Liver (tissue), 9 donors: ENCODE results near the gene ABHD14A. TPM values are rescaled to one million over a fixed set of nuclear protein-coding genes. Genes with fewer than 3 reads are reported as not detected.

Source experiments
- DNase-seq: peaks from one replicate; pipeline ENCODE4 v3.0.0-alpha.2; 2017; ENCODE audit warnings: low spot score
- H3K27ac ChIP-seq, 2 donors: one replicate each; pipeline ENCODE4 v1.7.0; 2013; ENCODE audit warnings: inconsistent platforms in 2 of 2, low read length in 2 of 2, control low read depth in 1 of 2, low read depth in 1 of 2, mild to moderate bottlenecking in 1 of 2
- H3K27me3 ChIP-seq, 4 donors: one replicate each; pipeline versions ENCODE4 v1.6.1 to v1.7.0; 2013; ENCODE audit warnings: low read length in 3 of 4, inconsistent platforms in 1 of 4, mild to moderate bottlenecking in 1 of 4, moderate library complexity in 1 of 4; ENCODE audit not compliant: control insufficient read depth in 4 of 4, insufficient read depth in 4 of 4
- H3K36me3 ChIP-seq, 4 donors: one replicate each; pipeline versions ENCODE4 v1.6.1 to v1.7.0; 2013; ENCODE audit warnings: low read length in 3 of 4, mild to moderate bottlenecking in 3 of 4, low read depth in 1 of 4, moderate library complexity in 1 of 4; ENCODE audit not compliant: control insufficient read depth in 4 of 4, insufficient read depth in 3 of 4
- H3K4me1 ChIP-seq, 4 donors: one replicate each; pipeline versions ENCODE4 v1.6.1 to v1.7.0; 2013; ENCODE audit warnings: low read length in 3 of 4, mild to moderate bottlenecking in 3 of 4, moderate library complexity in 1 of 4; ENCODE audit not compliant: control insufficient read depth in 4 of 4, insufficient read depth in 4 of 4
- H3K4me3 ChIP-seq, 3 donors: one replicate each; pipeline versions ENCODE4 v1.6.1 to v1.7.0; 2013; ENCODE audit warnings: low read length in 3 of 3, control low read depth in 1 of 3, low read depth in 1 of 3, mild to moderate bottlenecking in 1 of 3
- H3K9ac ChIP-seq, 2 donors: one replicate each; pipeline ENCODE4 v1.7.0; 2013; ENCODE audit warnings: low read length in 2 of 2, mild to moderate bottlenecking in 2 of 2, moderate library complexity in 2 of 2, control low read depth in 1 of 2, low read depth in 1 of 2
- H3K9me3 ChIP-seq, 4 donors: one replicate each; pipeline versions ENCODE4 v1.6.1 to v1.7.0; 2013; ENCODE audit warnings: low read length in 3 of 4; ENCODE audit not compliant: control insufficient read depth in 4 of 4
- EGR1 ChIP-seq, 2 donors: IDR thresholded peaks; 2 replicates each; pipeline ENCODE4 v1.6.1; 2016 to 2018; ENCODE audit warnings: antibody characterized with exemption in 2 of 2, low read depth in 2 of 2
- FOXA1 ChIP-seq: IDR thresholded peaks from 2 replicates; pipeline ENCODE4 v1.6.1; 2016; ENCODE audit warnings: antibody characterized with exemption
- FOXA2 ChIP-seq: IDR thresholded peaks from 2 replicates; pipeline ENCODE4 v1.6.1; 2016; ENCODE audit warnings: antibody characterized with exemption
- GABPA ChIP-seq, 2 donors: IDR thresholded peaks in 1 of 2; conservative IDR thresholded peaks in 1 of 2; 2 replicates each; pipeline ENCODE4 v1.6.1; 2016; ENCODE audit warnings: antibody characterized with exemption in 2 of 2, mild to moderate bottlenecking in 1 of 2, moderate library complexity in 1 of 2
- HNF4A ChIP-seq, 2 donors: conservative IDR thresholded peaks; 2 replicates each; pipeline ENCODE4 v1.6.1; 2016; ENCODE audit warnings: antibody characterized with exemption in 2 of 2, mild to moderate bottlenecking in 2 of 2
- HNF4G ChIP-seq: IDR thresholded peaks from 2 replicates; pipeline ENCODE4 v1.6.1; 2016; ENCODE audit warnings: antibody characterized with exemption
- JUND ChIP-seq, 2 donors: IDR thresholded peaks; 2 replicates each; pipeline ENCODE4 v1.6.1; 2016; ENCODE audit warnings: antibody characterized with exemption in 2 of 2
- MAX ChIP-seq: IDR thresholded peaks from 2 replicates; pipeline ENCODE4 v1.6.1; 2016; ENCODE audit warnings: antibody characterized with exemption
- NR2F2 ChIP-seq: IDR thresholded peaks from 2 replicates; pipeline ENCODE4 v1.6.1; 2016; ENCODE audit warnings: antibody characterized with exemption
- RAD21 ChIP-seq, 2 donors: IDR thresholded peaks; 2 replicates each; pipeline ENCODE4 v1.6.1; 2016; ENCODE audit warnings: antibody characterized with exemption in 2 of 2, mild to moderate bottlenecking in 2 of 2
- REST ChIP-seq: IDR thresholded peaks from 2 replicates; pipeline ENCODE4 v1.6.1; 2016; ENCODE audit warnings: antibody characterized with exemption, mild to moderate bottlenecking
- RXRA ChIP-seq, 2 donors: IDR thresholded peaks; 2 replicates each; pipeline ENCODE4 v1.6.1; 2017 to 2018; ENCODE audit warnings: antibody characterized with exemption in 2 of 2, mild to moderate bottlenecking in 1 of 2
- TAF1 ChIP-seq: conservative IDR thresholded peaks from 2 replicates; pipeline ENCODE4 v1.6.1; 2016; ENCODE audit warnings: antibody characterized with exemption, mild to moderate bottlenecking
- YY1 ChIP-seq: IDR thresholded peaks from 2 replicates; pipeline ENCODE4 v1.6.1; 2016; ENCODE audit warnings: antibody characterized with exemption, mild to moderate bottlenecking
- WGBS: extraction: QIAGEN DNeasy Blood & Tissue Kit; methylation state at CpG from one replicate; pipeline ENCODE4 v1.1.7; 2013; 5-methylcytosine and 5-hydroxymethylcytosine counted together
- polyA plus RNA-seq, 2 donors: library from polyadenylated mRNA; stranded (reverse) in 1 of 2; unstranded in 1 of 2; fragments of 200-250 nt in 1 of 2; fragments of >200 nt in 1 of 2; fragmentation: Nextera tagmentation in 1 of 2; extraction: Ambion mirVana in 1 of 2; gene quantifications; one replicate each; pipeline versions ENCODE4 v1.2.1 to v1.2.3, GENCODE V29; 2013 to 2015
- total RNA-seq, 2 donors: library from RNA; depleted of rRNA; stranded (reverse); fragments of >200 nt; gene quantifications; one replicate each; pipeline ENCODE4 v1.2.3, GENCODE V29; 2014
- TF ChIP-seq, protein P1 (sequence below): IDR thresholded peaks from 2 replicates; pipeline ENCODE4 v1.6.1; 2016; ENCODE audit warnings: antibody characterized with exemption
- donor health status: healthy.
- donor health status: healthy.
- donor health status: healthy.
- donor health status: healthy.
- donor health status: healthy.

Gene ABHD14A
- total and polyA plus RNA-seq, 4 donors, result 8.2 to 19.9 (median 13.4) TPM

GRCh38 chr3:51983578-51984268 is 8.9 kb downstream of the ABHD14A start:
- no peaks in the 10 kb centered on the region for H3K27me3 ChIP-seq
- no peak for TF ChIP-seq MAX
- TF ChIP-seq YY1, result no peak
- no peak for TF ChIP-seq HNF4G
- TF ChIP-seq NR2F2, result peak; percentile 7
- TF ChIP-seq EGR1 (IDR thresholded peaks at IDR 0.05; ENCODE audit: low read depth in 2 of 2), result no peak
- no peak for TF ChIP-seq HNF4A (conservative IDR thresholded peaks at IDR 0.05)
- TF ChIP-seq RXRA (IDR thresholded peaks at IDR 0.05), result no peak
- peaks cover 0 to 3% (median 3%) of the 10 kb centered on the region in 4 donors for H3K36me3 ChIP-seq
- peak overlapping the region; percentile 96 to 100 for H3K27ac ChIP-seq
- H3K4me3 ChIP-seq, result peak overlapping the region; percentile 62 to 89 (median 68)
- H3K9ac ChIP-seq, result peak overlapping the region; percentile 80 to 92
- no peak for DNase-seq
- WGBS, result 31% methylated on average over 22 of the region's 22 CpGs
- peaks cover 6 to 45% (median 25%) of the 10 kb centered on the region in 4 donors for H3K4me1 ChIP-seq
- no peaks in the 10 kb centered on the region for H3K9me3 ChIP-seq

DNA sequence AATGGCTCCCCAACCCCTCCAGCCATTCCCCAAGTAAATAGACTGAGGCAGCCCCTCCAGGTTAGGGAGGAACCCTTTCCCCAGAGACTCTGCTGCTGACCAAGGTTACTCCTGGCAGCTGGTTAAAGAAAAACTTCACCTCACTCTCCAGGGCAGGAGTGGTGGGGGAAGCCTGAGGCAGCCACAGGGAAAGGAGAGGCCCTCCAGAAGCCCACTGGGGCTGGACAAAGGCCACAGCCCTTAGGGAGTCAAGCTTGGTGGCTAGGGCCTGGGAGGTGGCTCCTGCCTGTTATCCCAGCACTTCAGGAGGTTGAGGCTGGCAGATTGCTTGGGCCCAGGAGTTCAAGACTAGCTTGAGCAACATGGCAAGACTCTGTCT is 9.4 kb downstream of the ABHD14A start:
- peak overlapping the region; percentile 62 to 89 (median 68) for H3K4me3 ChIP-seq
- H3K9ac ChIP-seq, result peak overlapping the region; percentile 80 to 92
- peaks cover 6 to 45% (median 25%) of the 10 kb centered on the region in 4 donors for H3K4me1 ChIP-seq
- H3K27me3 ChIP-seq, result no peaks in the 10 kb centered on the region
- peak overlapping the region; percentile 96 to 100 for H3K27ac ChIP-seq
- peaks cover 0 to 6% (median 4%) of the 10 kb centered on the region in 4 donors for H3K36me3 ChIP-seq
- TF ChIP-seq TAF1 (no peak), FOXA2 (no peak)
- no peak for DNase-seq
- H3K9me3 ChIP-seq, result no peaks in the 10 kb centered on the region

DNA sequence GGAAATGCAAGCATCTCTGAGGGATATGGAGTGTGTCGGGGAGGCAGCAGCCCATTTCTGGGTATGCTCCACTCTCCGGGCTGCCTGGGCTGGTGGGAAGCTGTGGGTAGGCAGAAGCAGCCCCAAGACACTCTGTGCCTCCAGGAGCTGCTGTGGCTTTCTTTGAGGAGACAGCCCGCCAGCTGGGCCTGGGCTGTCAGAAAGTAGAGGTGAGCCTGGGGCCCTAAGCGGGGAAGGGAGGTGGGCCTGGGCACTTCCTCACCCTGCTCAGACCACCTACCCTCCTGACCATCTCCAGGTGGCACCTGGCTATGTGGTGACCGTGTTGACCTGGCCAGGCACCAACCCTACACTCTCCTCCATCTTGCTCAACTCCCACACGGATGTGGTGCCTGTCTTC is 10.2 kb downstream of the ABHD14A start:
- Histone ChIP-seq H3K9ac (no peak overlapping the region), H3K27ac (peak overlapping the region in 1 of 2 donors; percentile 14), H3K27me3 (no peaks in the 10 kb centered on the region), H3K4me3 (no peak overlapping the region), H3K4me1 (peaks cover 6 to 45% (median 25%) of the 10 kb centered on the region in 4 donors), H3K36me3 (peaks cover 0 to 6% (median 4%) of the 10 kb centered on the region in 4 donors), H3K9me3 (no peaks in the 10 kb centered on the region)
- WGBS, result 92% methylated on average over 6 of the region's 6 CpGs
- no peak for DNase-seq
- TF ChIP-seq RAD21 (IDR thresholded peaks at IDR 0.05), result no peak
- TF ChIP-seq JUND (IDR thresholded peaks at IDR 0.05), result no peak
- no peak for TF ChIP-seq GABPA (IDR thresholded peaks at IDR 0.05 in 1 of 2, conservative IDR thresholded peaks at IDR 0.05 in 1 of 2)
- TF ChIP-seq REST, result no peak
- TF ChIP-seq YY1, result no peak
- no peak for TF ChIP-seq FOXA2
- TF ChIP-seq FOXA1, result no peak
- no peak for TF ChIP-seq MAX
- TF ChIP-seq EGR1 (IDR thresholded peaks at IDR 0.05; ENCODE audit: low read depth in 2 of 2), result no peak
- no peak for TF ChIP-seq HNF4G
- TF ChIP-seq, protein P1, sequence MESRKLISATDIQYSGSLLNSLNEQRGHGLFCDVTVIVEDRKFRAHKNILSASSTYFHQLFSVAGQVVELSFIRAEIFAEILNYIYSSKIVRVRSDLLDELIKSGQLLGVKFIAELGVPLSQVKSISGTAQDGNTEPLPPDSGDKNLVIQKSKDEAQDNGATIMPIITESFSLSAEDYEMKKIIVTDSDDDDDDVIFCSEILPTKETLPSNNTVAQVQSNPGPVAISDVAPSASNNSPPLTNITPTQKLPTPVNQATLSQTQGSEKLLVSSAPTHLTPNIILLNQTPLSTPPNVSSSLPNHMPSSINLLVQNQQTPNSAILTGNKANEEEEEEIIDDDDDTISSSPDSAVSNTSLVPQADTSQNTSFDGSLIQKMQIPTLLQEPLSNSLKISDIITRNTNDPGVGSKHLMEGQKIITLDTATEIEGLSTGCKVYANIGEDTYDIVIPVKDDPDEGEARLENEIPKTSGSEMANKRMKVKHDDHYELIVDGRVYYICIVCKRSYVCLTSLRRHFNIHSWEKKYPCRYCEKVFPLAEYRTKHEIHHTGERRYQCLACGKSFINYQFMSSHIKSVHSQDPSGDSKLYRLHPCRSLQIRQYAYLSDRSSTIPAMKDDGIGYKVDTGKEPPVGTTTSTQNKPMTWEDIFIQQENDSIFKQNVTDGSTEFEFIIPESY, result no peak
